Neural progenitor cell (in vitro differentiated cells): ENCODE measurements around the gene GRN. TPM values are rescaled to one million over a fixed set of nuclear protein-coding genes. Genes with fewer than 3 reads are reported as not detected.

Experiments used
- DNase-seq: peaks from one replicate; pipeline ENCODE4 v3.0.0-alpha.2; 2016; ENCODE audit warnings: low spot score
- H2AFZ ChIP-seq: fragments of 200-600 bp; sonication (generic); replicated peaks from 2 replicates; pipeline ENCODE4 v1.6.1; 2016; ENCODE audit warnings: antibody characterized with exemption
- H3F3A ChIP-seq: fragments of 200-600 bp; sonication (generic); 2 replicates; pipeline ENCODE4 v1.6.1; 2016; ENCODE audit warnings: antibody characterized with exemption, low read depth
- H3K27ac ChIP-seq: fragments of 200-600 bp; sonication (generic); 2 replicates; pipeline ENCODE4 v1.5.1; 2016; ENCODE audit warnings: mild to moderate bottlenecking
- H3K27me3 ChIP-seq: fragments of 200-600 bp; sonication (generic); 2 replicates; pipeline ENCODE4 v1.6.1; 2016; ENCODE audit warnings: mild to moderate bottlenecking, moderate library complexity
- H3K36me3 ChIP-seq: fragments of 200-600 bp; sonication (generic); 2 replicates; pipeline ENCODE4 v1.5.1; 2016
- H3K4me1 ChIP-seq: fragments of 200-600 bp; sonication (generic); 2 replicates; pipeline ENCODE4 v1.6.1; 2016; ENCODE audit warnings: mixed run types
- H3K4me2 ChIP-seq: fragments of 200-600 bp; sonication (generic); 2 replicates; pipeline ENCODE4 v1.6.1; 2016
- H3K4me3 ChIP-seq: fragments of 200-600 bp; sonication (generic); 2 replicates; pipeline ENCODE4 v1.5.1; 2016
- H3K79me2 ChIP-seq: fragments of 200-600 bp; sonication (generic); 2 replicates; pipeline ENCODE4 v1.6.1; 2016; ENCODE audit warnings: low read depth
- H3K9ac ChIP-seq: fragments of 200-600 bp; sonication (generic); 2 replicates; pipeline ENCODE4 v1.6.1; 2016
- H3K9me3 ChIP-seq: fragments of 200-600 bp; sonication (generic); 2 replicates; pipeline ENCODE4 v1.5.1; 2016; ENCODE audit warnings: low read depth
- H4K20me1 ChIP-seq: fragments of 200-600 bp; sonication (generic); 2 replicates; pipeline ENCODE4 v1.6.1; 2016; ENCODE audit warnings: low read depth
- H3K27ac Mint-ChIP-seq: 3 replicates; pipeline ENCODE4 v1.8.0; 2021; ENCODE audit warnings: mixed read lengths
- H3K27me3 Mint-ChIP-seq: 2 replicates; pipeline ENCODE4 v1.8.0; 2022; ENCODE audit warnings: low read depth, mild to moderate bottlenecking, inconsistent platforms, moderate library complexity, mixed read lengths; ENCODE audit not compliant: insufficient read depth
- H3K36me3 Mint-ChIP-seq: 3 replicates; pipeline ENCODE4 v1.8.0; 2021; ENCODE audit warnings: mixed read lengths
- H3K4me1 Mint-ChIP-seq: 3 replicates; pipeline ENCODE4 v1.8.0; 2021; ENCODE audit warnings: mixed read lengths
- H3K4me3 Mint-ChIP-seq: 3 replicates; pipeline ENCODE4 v1.8.0; 2021; ENCODE audit warnings: mild to moderate bottlenecking, moderate library complexity, mixed read lengths
- H3K9me3 Mint-ChIP-seq: 3 replicates; pipeline ENCODE4 v1.8.0; 2020; ENCODE audit warnings: mixed read lengths
- CTCF ChIP-seq: fragments of 200-600 bp; sonication (generic); IDR thresholded peaks from 2 replicates; pipeline ENCODE4 v1.5.1; 2017; ENCODE audit warnings: antibody characterized with exemption, mild to moderate bottlenecking
- EZH2 ChIP-seq: fragments of 200-600 bp; sonication (generic); IDR thresholded peaks from 2 replicates; pipeline ENCODE4 v1.6.1; 2017; ENCODE audit warnings: antibody characterized with exemption, mild to moderate bottlenecking, moderate library complexity
- EZH2phosphoT487 ChIP-seq: fragments of 200-600 bp; sonication (generic); IDR thresholded peaks from 2 replicates; pipeline ENCODE4 v1.6.1; 2017; ENCODE audit warnings: antibody characterized with exemption
- total RNA-seq: library from RNA; depleted of rRNA; stranded (reverse); fragments of >200 nt; gene quantifications from 2 replicates; pipeline ENCODE4 v1.2.3, GENCODE V29; 2015; ENCODE audit warnings: low replicate concordance

GRN gene
- total RNA-seq, 1 donor from 2014 or later = 28.2 TPM

GRCh38 chr17:44312396-44313104 lies 32.6 kb upstream of the GRN start:
- H3K9me3 Mint-ChIP-seq = no peaks in the 10 kb centered on the region
- TF ChIP-seq EZH2phosphoT487 (no peak), CTCF (no peak)
- peaks cover 24% of the 10 kb centered on the region for H3F3A ChIP-seq
- peaks cover 81% of the 10 kb centered on the region for H3K27me3 ChIP-seq
- H3K36me3 ChIP-seq = no peaks in the 10 kb centered on the region
- peaks cover 15% of the 10 kb centered on the region for H3K4me1 ChIP-seq
- no peak overlapping the region for H3K27ac ChIP-seq
- no peaks in the 10 kb centered on the region for H3K36me3 Mint-ChIP-seq
- no peak for DNase-seq
- peaks cover 15% of the 10 kb centered on the region for H3K4me1 Mint-ChIP-seq
- H3K4me2 ChIP-seq = no peak overlapping the region
- no peak overlapping the region for H3K4me3 ChIP-seq
- no peaks in the 10 kb centered on the region for H3K79me2 ChIP-seq
- H3K9ac ChIP-seq = no peak overlapping the region
- H3K4me3 Mint-ChIP-seq = no peak overlapping the region
- no peak overlapping the region for H3K27ac Mint-ChIP-seq
- peaks cover 45% of the 10 kb centered on the region for H3K27me3 Mint-ChIP-seq
- H3K9me3 ChIP-seq = no peaks in the 10 kb centered on the region
- no peak overlapping the region for H2AFZ ChIP-seq
- H4K20me1 ChIP-seq = peaks cover 31% of the 10 kb centered on the region

GRCh38 chr17:44314031-44314430 lies 31.1 kb upstream of the GRN start:
- no peak overlapping the region for H3K4me3 ChIP-seq
- TF ChIP-seq CTCF = no peak
- no peak for TF ChIP-seq EZH2
- no peak for TF ChIP-seq EZH2phosphoT487
- H4K20me1 ChIP-seq = peaks cover 25% of the 10 kb centered on the region
- H3K27me3 ChIP-seq = peaks cover 77% of the 10 kb centered on the region
- no peak overlapping the region for H3K27ac Mint-ChIP-seq
- peaks cover 9% of the 10 kb centered on the region for H3K4me1 ChIP-seq
- no peak overlapping the region for H3K27ac ChIP-seq
- H3F3A ChIP-seq = peaks cover 17% of the 10 kb centered on the region
- H3K4me1 Mint-ChIP-seq = peaks cover 15% of the 10 kb centered on the region
- H3K36me3 ChIP-seq = no peaks in the 10 kb centered on the region
- H2AFZ ChIP-seq = no peak overlapping the region
- peaks cover 48% of the 10 kb centered on the region for H3K27me3 Mint-ChIP-seq
- peak overlapping the region; percentile 54 for H3K4me3 Mint-ChIP-seq
- no peaks in the 10 kb centered on the region for H3K36me3 Mint-ChIP-seq
- no peak for DNase-seq
- no peaks in the 10 kb centered on the region for H3K9me3 Mint-ChIP-seq
- H3K4me2 ChIP-seq = no peak overlapping the region
- H3K9me3 ChIP-seq = no peaks in the 10 kb centered on the region
- no peak overlapping the region for H3K9ac ChIP-seq
- no peaks in the 10 kb centered on the region for H3K79me2 ChIP-seq

GRCh38 chr17:44314524-44314868 lies 30.6 kb upstream of the GRN start:
- Histone ChIP-seq H3K79me2 (no peaks in the 10 kb centered on the region), H4K20me1 (peaks cover 20% of the 10 kb centered on the region), H3K9ac (no peak overlapping the region), H2AFZ (no peak overlapping the region), H3K27me3 (peaks cover 74% of the 10 kb centered on the region), H3K9me3 (no peaks in the 10 kb centered on the region), H3K27ac (no peak overlapping the region), H3F3A (peaks cover 17% of the 10 kb centered on the region), H3K4me2 (peak overlapping the region; percentile 86), H3K36me3 (no peaks in the 10 kb centered on the region), H3K4me3 (peak overlapping the region; percentile 53), H3K4me1 (peaks cover 8% of the 10 kb centered on the region)
- H3K27me3 Mint-ChIP-seq = peaks cover 46% of the 10 kb centered on the region
- TF ChIP-seq CTCF (no peak), EZH2phosphoT487 (no peak), EZH2 (no peak)
- peaks cover 15% of the 10 kb centered on the region for H3K4me1 Mint-ChIP-seq
- no peak for DNase-seq
- no peak overlapping the region for H3K27ac Mint-ChIP-seq
- no peaks in the 10 kb centered on the region for H3K9me3 Mint-ChIP-seq
- H3K36me3 Mint-ChIP-seq = peaks cover 3% of the 10 kb centered on the region
- H3K4me3 Mint-ChIP-seq = peak overlapping the region; percentile 54
